NT2/D1 (cell line): ENCODE measurements around the gene PRRX2.

Experiments
- DNase-seq: peaks from one replicate; pipeline ENCODE4 v3.0.0-alpha.2; 2011; ENCODE audit warnings: low read depth, low spot score
- H3K27me3 ChIP-seq: 2 replicates; pipeline ENCODE4 v1.6.0; 2011; ENCODE audit warnings: mild to moderate bottlenecking; ENCODE audit not compliant: insufficient read length, insufficient read depth
- H3K36me3 ChIP-seq: 2 replicates; pipeline ENCODE4 v1.6.1; 2011; ENCODE audit warnings: mild to moderate bottlenecking, low read length, mixed read lengths; ENCODE audit not compliant: insufficient read depth, insufficient read length
- H3K4me1 ChIP-seq: 2 replicates; pipeline ENCODE4 v1.5.1; 2011; ENCODE audit not compliant: insufficient read depth, insufficient read length
- H3K4me3 ChIP-seq: 2 replicates; pipeline ENCODE4 v1.5.1; 2011; ENCODE audit warnings: low read depth; ENCODE audit not compliant: insufficient read length
- H3K9ac ChIP-seq: 2 replicates; pipeline ENCODE4 v1.6.0; 2011; ENCODE audit warnings: low read depth; ENCODE audit not compliant: insufficient read length
- H3K9me3 ChIP-seq: 2 replicates; pipeline ENCODE4 v1.5.1; 2011; ENCODE audit warnings: mild to moderate bottlenecking, low read length; ENCODE audit not compliant: insufficient read depth
- SUZ12 ChIP-seq: IDR thresholded peaks from 2 replicates; pipeline ENCODE4 v1.6.1; 2011; ENCODE audit not compliant: insufficient read length, insufficient read depth; ENCODE audit errors: extremely low read depth
- YY1 ChIP-seq: IDR thresholded peaks from 2 replicates; pipeline ENCODE4 v1.6.1; 2011; ENCODE audit not compliant: insufficient read length, insufficient read depth
- ZNF274 ChIP-seq: IDR thresholded peaks from 2 replicates; pipeline ENCODE4 v1.6.1; 2011; ENCODE audit warnings: mild to moderate bottlenecking, low read depth, low read length

The PRRX2 gene

GRCh38 chr9:129765764-129766317 is 100.4 kb downstream of the PRRX2 start:
- no peak overlapping the region for H3K9ac ChIP-seq
- H3K27me3 ChIP-seq, result no peaks in the 10 kb centered on the region
- no peak for DNase-seq
- TF ChIP-seq ZNF274 (no peak), SUZ12 (no peak), YY1 (no peak)
- peaks cover 13% of the 10 kb centered on the region for H3K4me1 ChIP-seq
- no peaks in the 10 kb centered on the region for H3K9me3 ChIP-seq
- H3K4me3 ChIP-seq, result no peak overlapping the region
- H3K36me3 ChIP-seq, result no peaks in the 10 kb centered on the region

- H3K9me3 ChIP-seq, result no peaks in the 10 kb centered on the region
- no peaks in the 10 kb centered on the region for H3K36me3 ChIP-seq
- no peak for DNase-seq
- no peaks in the 10 kb centered on the region for H3K27me3 ChIP-seq
- H3K9ac ChIP-seq, result no peak overlapping the region
- TF ChIP-seq SUZ12 (no peak), ZNF274 (no peak), YY1 (no peak)
- no peak overlapping the region for H3K4me3 ChIP-seq
- peaks cover 2% of the 10 kb centered on the region for H3K4me1 ChIP-seq
Measured at GRCh38 chr9:129768486-129768885, 103.0 kb downstream of the PRRX2 start.

GRCh38 chr9:129769669-129770068 is 104.2 kb downstream of the PRRX2 start:
- H3K4me3 ChIP-seq, result no peak overlapping the region
- H3K27me3 ChIP-seq, result no peaks in the 10 kb centered on the region
- DNase-seq, result no peak
- H3K9ac ChIP-seq, result no peak overlapping the region
- no peaks in the 10 kb centered on the region for H3K36me3 ChIP-seq
- TF ChIP-seq SUZ12, result no peak
- H3K4me1 ChIP-seq, result peaks cover 1% of the 10 kb centered on the region
- no peaks in the 10 kb centered on the region for H3K9me3 ChIP-seq

GRCh38 chr9:129770741-129771140 is 105.3 kb downstream of the PRRX2 start:
- Histone ChIP-seq H3K4me1 (peaks cover 4% of the 10 kb centered on the region), H3K9ac (no peak overlapping the region), H3K27me3 (no peaks in the 10 kb centered on the region), H3K4me3 (no peak overlapping the region), H3K9me3 (no peaks in the 10 kb centered on the region), H3K36me3 (no peaks in the 10 kb centered on the region)
- TF ChIP-seq ZNF274 (no peak), SUZ12 (no peak), YY1 (no peak)
- no peak for DNase-seq
